H1 (cell line): Measurements from ENCODE around the gene IL24. TPM values are rescaled to one million over a fixed set of nuclear protein-coding genes. Genes with fewer than 3 reads are reported as not detected.
A peak's percentile ranks its signal among the peaks of the same experiment; 100 is the strongest.
"Not testable (repeated sequence)": the region's sequence is repeated elsewhere in the genome, so short reads cannot be mapped to it uniquely, and the experiment has no call there.

Experiments
- CTCF ChIA-PET: fragments of 300-600 bp; sonication (Branson Sonifier 250); formaldehyde crosslinking; loops from one replicate; lab custom pipeline; 2021; ENCODE audit not compliant: partially characterized antibody; lab: Charles Lee
- POLR2A ChIA-PET: fragments of 300-600 bp; sonication (Branson Sonifier 250); formaldehyde crosslinking; loops from one replicate; lab custom pipeline; 2021; ENCODE audit warnings: inconsistent platforms; ENCODE audit not compliant: partially characterized antibody; lab: Charles Lee
- DNase-seq, 2 experiments: peaks; one replicate each; pipeline versions ENCODE4 v3.0.0 to v3.0.0-alpha.2; 2010 to 2022; ENCODE audit warnings: low spot score in 2 of 2, low read depth in 1 of 2, mixed read lengths in 1 of 2
- FAIRE-seq: peaks from 2 replicates; lab custom pipeline; 2011; peaks lifted over from hg19 to GRCh38; lab: Jason Lieb, UNC
- H2AFZ ChIP-seq: 2 replicates; pipeline ENCODE4 v1.8.1; 2012; ENCODE audit warnings: low read length, inconsistent platforms
- H2AK5ac ChIP-seq: 2 replicates; pipeline ENCODE4 v1.6.1; 2013; ENCODE audit warnings: low read depth, low read length
- H2BK120ac ChIP-seq: replicated peaks from 2 replicates; pipeline ENCODE3; 2013; ENCODE audit warnings: low read depth, low read length, inconsistent platforms
- H2BK12ac ChIP-seq: 2 replicates; pipeline ENCODE4 v1.6.1; 2013; ENCODE audit warnings: low read depth, low read length
- H2BK15ac ChIP-seq: 2 replicates; pipeline ENCODE4 v1.6.1; 2013; ENCODE audit warnings: low read length
- H2BK20ac ChIP-seq: 2 replicates; pipeline ENCODE4 v1.6.1; 2013; ENCODE audit warnings: low read length
- H2BK5ac ChIP-seq: 2 replicates; pipeline ENCODE4 v1.6.1; 2013; ENCODE audit warnings: low read depth, low read length
- H3K14ac ChIP-seq: 2 replicates; pipeline ENCODE4 v1.6.1; 2013; ENCODE audit warnings: inconsistent platforms; ENCODE audit not compliant: insufficient read length
- H3K18ac ChIP-seq: 2 replicates; pipeline ENCODE4 v1.6.1; 2013; ENCODE audit warnings: low read length; ENCODE audit errors: extremely low read depth
- H3K23ac ChIP-seq: 2 replicates; pipeline ENCODE4 v1.6.1; 2013; ENCODE audit warnings: inconsistent platforms; ENCODE audit not compliant: insufficient read length
- H3K23me2 ChIP-seq: 2 replicates; pipeline ENCODE4 v1.6.1; 2013; ENCODE audit warnings: low read depth, low read length
- H3K27ac ChIP-seq: 2 replicates; pipeline ENCODE4 v1.6.1; 2011; ENCODE audit warnings: low read depth, low read length, inconsistent platforms
- H3K27me3 ChIP-seq, 4 experiments: replicated peaks in 1 of 4; 1 replicate in 1 of 4; 2 replicates in 3 of 4; pipeline versions ENCODE4 v1.6.1 to v1.8.1; 2011 to 2013; ENCODE audit warnings: low read length in 3 of 4, mild to moderate bottlenecking in 3 of 4, inconsistent platforms in 2 of 4, mixed read lengths in 2 of 4, moderate library complexity in 1 of 4; ENCODE audit not compliant: control insufficient read depth in 3 of 4, insufficient read depth in 3 of 4; ENCODE audit errors: extremely low read depth in 1 of 4
- H3K36me3 ChIP-seq, 4 experiments: 2 replicates each; pipeline versions ENCODE4 v1.6.1 to v1.8.1; 2011 to 2013; ENCODE audit warnings: mild to moderate bottlenecking in 4 of 4, low read length in 3 of 4, moderate library complexity in 2 of 4, control low read depth in 1 of 4, inconsistent platforms in 1 of 4; ENCODE audit not compliant: insufficient read depth in 4 of 4, control insufficient read depth in 2 of 4
- H3K4ac ChIP-seq: replicated peaks from 2 replicates; pipeline ENCODE3; 2013; ENCODE audit warnings: low read length, low read depth, mixed read lengths, inconsistent platforms; ENCODE audit not compliant: insufficient read length
- H3K4me1 ChIP-seq, 4 experiments: replicated peaks in 1 of 4; 1 replicate in 1 of 4; 2 replicates in 3 of 4; pipeline versions ENCODE4 v1.6.1 to v1.8.1; 2011 to 2013; ENCODE audit warnings: low read length in 3 of 4, inconsistent platforms in 2 of 4, mixed read lengths in 1 of 4; ENCODE audit not compliant: insufficient read depth in 4 of 4, control insufficient read depth in 3 of 4
- H3K4me2 ChIP-seq, 2 experiments: 2 replicates each; pipeline versions ENCODE4 v1.6.1 to v1.8.1; 2011 to 2013; ENCODE audit warnings: low read depth in 2 of 2, low read length in 2 of 2, control low read depth in 1 of 2, inconsistent platforms in 1 of 2, mild to moderate bottlenecking in 1 of 2; ENCODE audit not compliant: insufficient read depth in 1 of 2
- H3K4me3 ChIP-seq, 4 experiments: fragments of 200-600, 300-600 bp in 1 of 4; sonication (generic), shearing (Covaris generic), sonication (Bioruptor Twin) in 1 of 4; 2 replicates each; pipeline versions ENCODE4 v1.5.1 to v1.8.1; 2011 to 2016; ENCODE audit warnings: low read length in 4 of 4, low read depth in 3 of 4, control low read depth in 2 of 4, inconsistent platforms in 2 of 4, mild to moderate bottlenecking in 2 of 4, mixed read lengths in 1 of 4, moderate library complexity in 1 of 4; ENCODE audit not compliant: insufficient read depth in 2 of 4; ENCODE audit errors: extremely low read depth in 1 of 4
- H3K56ac ChIP-seq: replicated peaks from 2 replicates; pipeline ENCODE3; 2013; ENCODE audit warnings: low read depth, mild to moderate bottlenecking, mixed read lengths, low read length, inconsistent platforms; ENCODE audit not compliant: insufficient read length
- H3K79me1 ChIP-seq: 2 replicates; pipeline ENCODE4 v1.6.1; 2013; ENCODE audit warnings: low read depth, low read length, control low read depth
- H3K79me2 ChIP-seq, 2 experiments: 2 replicates each; pipeline versions ENCODE4 v1.6.1 to v1.8.1; 2012 to 2013; ENCODE audit warnings: low read length in 2 of 2, mild to moderate bottlenecking in 2 of 2, inconsistent platforms in 1 of 2; ENCODE audit not compliant: insufficient read depth in 2 of 2, control insufficient read depth in 1 of 2
- H3K9ac ChIP-seq, 4 experiments: replicated peaks in 1 of 4; 1 replicate in 1 of 4; 2 replicates in 3 of 4; pipeline versions ENCODE4 v1.6.1 to v1.8.1; 2011 to 2013; ENCODE audit warnings: low read depth in 3 of 4, low read length in 3 of 4, control low read depth in 2 of 4, mild to moderate bottlenecking in 2 of 4, moderate library complexity in 2 of 4, inconsistent platforms in 1 of 4; ENCODE audit errors: extremely low read depth in 1 of 4
- H3K9me3 ChIP-seq, 2 experiments: 2 replicates each; pipeline versions ENCODE4 v1.6.1 to v1.8.1; 2012 to 2013; ENCODE audit warnings: mild to moderate bottlenecking in 2 of 2, moderate library complexity in 2 of 2, control low read depth in 1 of 2, inconsistent platforms in 1 of 2, low read depth in 1 of 2, low read length in 1 of 2, mixed read lengths in 1 of 2; ENCODE audit not compliant: insufficient read depth in 2 of 2
- H4K20me1 ChIP-seq, 2 experiments: replicated peaks in 1 of 2; 2 replicates each; pipeline versions ENCODE3 to v1.8.1; 2011 to 2013; ENCODE audit warnings: inconsistent platforms in 2 of 2, low read length in 2 of 2, mild to moderate bottlenecking in 1 of 2; ENCODE audit not compliant: insufficient read depth in 2 of 2, control insufficient read depth in 1 of 2
- H4K5ac ChIP-seq: 2 replicates; pipeline ENCODE4 v1.6.1; 2013; ENCODE audit warnings: low read length, low read depth, mixed read lengths, inconsistent platforms; ENCODE audit not compliant: insufficient read length
- H4K8ac ChIP-seq: 2 replicates; pipeline ENCODE4 v1.8.0; 2013; ENCODE audit warnings: mild to moderate bottlenecking, moderate library complexity, low read length, inconsistent platforms; ENCODE audit not compliant: insufficient read depth; ENCODE audit errors: extremely low read depth
- H4K91ac ChIP-seq: replicated peaks from 2 replicates; pipeline ENCODE3; 2013; ENCODE audit warnings: low read length, mixed read lengths, inconsistent platforms; ENCODE audit not compliant: insufficient read length
- ASH2L ChIP-seq: fragments of 200-600, 300-600 bp; sonication (generic); IDR thresholded peaks from one replicate; pipeline ENCODE4 v1.7.1; 2017; ENCODE audit warnings: low read length
- ATF2 ChIP-seq: IDR thresholded peaks from 2 replicates; pipeline ENCODE4 v1.6.1; 2012; ENCODE audit warnings: low read length, inconsistent platforms
- CBX8 ChIP-seq: fragments of 300-800, 300-1000 bp; sonication (generic); IDR thresholded peaks from 2 replicates; pipeline ENCODE4 v1.7.1; 2016; ENCODE audit warnings: low read depth, low read length, borderline replicate concordance
- KDM1A ChIP-seq: fragments of 200-600, 300-600 bp; sonication (generic); IDR thresholded peaks from 2 replicates; pipeline ENCODE4 v1.7.1; 2016; ENCODE audit warnings: mild to moderate bottlenecking, low read length, borderline replicate concordance
- PHF8 ChIP-seq: fragments of 200-600 bp; sonication (generic); conservative IDR thresholded peaks from 2 replicates; pipeline ENCODE4 v1.7.1; 2012; ENCODE audit warnings: low read depth, mild to moderate bottlenecking, inconsistent platforms, low read length, moderate library complexity
- RAD21 ChIP-seq, 2 experiments: IDR thresholded peaks in 1 of 2; conservative IDR thresholded peaks in 1 of 2; 2 replicates each; pipeline ENCODE4 v1.6.1; 2011; ENCODE audit warnings: low read depth in 2 of 2, low read length in 2 of 2, improper control_type of control experiment in 1 of 2, inconsistent platforms in 1 of 2, mild to moderate bottlenecking in 1 of 2, moderate library complexity in 1 of 2
- SP1 ChIP-seq: IDR thresholded peaks from 2 replicates; pipeline ENCODE4 v1.6.1; 2011; ENCODE audit warnings: low read depth, low read length
- WGBS, 2 experiments: shearing (Covaris generic) in 1 of 2; methylation state at CpG; one replicate each; pipeline versions ENCODE4 v1.1.6 to v1.1.7; 2013 to 2015; ENCODE audit warnings: low lambda C conversion rate in 2 of 2, mixed read lengths in 2 of 2, inconsistent platforms in 1 of 2, low coverage in 1 of 2, missing lambda C conversion rate in 1 of 2; ENCODE audit not compliant: insufficient replicate concordance in 2 of 2, insufficient coverage in 1 of 2, insufficient read length in 1 of 2; ENCODE audit errors: extremely low coverage in 1 of 2, missing lambda C conversion rate in 1 of 2; 5-methylcytosine and 5-hydroxymethylcytosine counted together
- polyA plus RNA-seq, 7 experiments: library from polyadenylated mRNA; depleted of rRNA in 3 of 7; stranded (reverse) in 5 of 7; unstranded in 2 of 7; fragments of >200 nt in 5 of 7; fragments of 200-250 nt in 2 of 7; gene quantifications; 1 replicate in 5 of 7; 2 replicates in 1 of 7; 4 replicates in 1 of 7; pipeline versions ENCODE4 v1.2.1 to v1.2.3, GENCODE V29; 2011 to 2013; ENCODE audit warnings: missing spikeins in 2 of 7, mixed read lengths in 2 of 7
- total RNA-seq: library from RNA; stranded (reverse); fragmentation: NEBNext Ultra II Directional; extraction: Animal tissue kit (Norgen Biotek cat#: 25700); gene quantifications from 2 replicates; pipeline ENCODE4 v1.2.1, GENCODE V29; 2021

Gene IL24
- total and polyA plus RNA-seq, 2 of the 8 experiments (the other 6 are each of a cell fraction or from before 2014, with no cell fraction given): not detected

- TF ChIP-seq RAD21 (IDR thresholded peaks at IDR 0.05 in 1 of 2, conservative IDR thresholded peaks at IDR 0.05 in 1 of 2; ENCODE audit: low read depth in 2 of 2, low read length in 2 of 2) (no peak), SP1 (no peak), KDM1A (no peak), ASH2L (no peak), ATF2 (no peak), CBX8 (no peak), PHF8 (no peak)
- TF ChIP-seq, all 59 proteins: peak for 0
Observed at GRCh38 chr1:206923009-206923960, 26.0 kb downstream of the IL24 start (continued).

GRCh38 chr1:206923961-206924557, 26.8 kb downstream of the IL24 start:
- H3K14ac ChIP-seq, H3K27me3 ChIP-seq, H2AFZ ChIP-seq, H3K4me2 ChIP-seq, H3K18ac ChIP-seq, FAIRE-seq, H3K79me2 ChIP-seq, H4K5ac ChIP-seq, H3K27ac ChIP-seq, POLR2A ChIA-PET, H3K79me1 ChIP-seq, DNase-seq, H3K23ac ChIP-seq, H3K4me1 ChIP-seq, H2BK120ac ChIP-seq, H3K4me3 ChIP-seq, H3K36me3 ChIP-seq, H3K9me3 ChIP-seq: not testable (repeated sequence)
- peak overlapping the region; percentile 90 for H2BK15ac ChIP-seq
- H3K9ac ChIP-seq: peak overlapping the region in 1 of 4 experiments; percentile 69; a peak in 1 of 7 replicates
- H2AK5ac ChIP-seq: peak overlapping the region; percentile 91
- peak overlapping the region; percentile 11; the same call in 1 of the 2 replicates for H2BK5ac ChIP-seq
- peak overlapping the region; percentile 63 for H3K4ac ChIP-seq
- H2BK20ac ChIP-seq: peak overlapping the region; percentile 3; the same call in 1 of the 2 replicates
- peak overlapping the region; percentile 53 for H2BK12ac ChIP-seq
- peak overlapping the region; percentile 94 for H3K56ac ChIP-seq
- CTCF ChIA-PET: interaction anchor here (1.2 to 13.8 kb wide), 4 partner anchors 5 to 65 kb away, joined by 4 to 226 read pairs (median 98); partner anchors contain the start of gene PIGR
- H4K20me1 ChIP-seq: peaks cover 0 to 11% of the 10 kb centered on the region in 2 experiments
- peak overlapping the region; percentile 96 for H4K91ac ChIP-seq
- H4K8ac ChIP-seq: peak overlapping the region; percentile 4; the same call in 1 of the 2 replicates
- peaks cover 12% of the 10 kb centered on the region for H3K23me2 ChIP-seq
- WGBS, 2 experiments: 90% methylated on average over 4 of the region's 4 CpGs; no CpG with 5 or more reads in 1 of the 2 experiments
